K562 (cell line): ENCODE data around the gene LRRC8E. TPM values are rescaled to one million over a fixed set of nuclear protein-coding genes. Genes with fewer than 3 reads are reported as not detected.
A peak's percentile ranks its signal among the peaks of the same experiment; 100 is the strongest.

ENCODE experiments used
- ARID4B ChIP-seq: sonication (generic); formaldehyde crosslinking; IDR thresholded peaks from 2 replicates; pipeline ENCODE4 v1.8.0; 2022; ENCODE audit warnings: mild to moderate bottlenecking, missing genetic modification reagents
- CBX5 ChIP-seq: IDR thresholded peaks from 2 replicates; pipeline ENCODE4 v1.6.1; 2014; ENCODE audit warnings: low read depth, borderline replicate concordance
- CCNT2 ChIP-seq: IDR thresholded peaks from 2 replicates; pipeline ENCODE4 v1.6.1; 2011; ENCODE audit warnings: borderline replicate concordance, low read depth, mild to moderate bottlenecking, moderate library complexity, mixed read lengths, low read length; ENCODE audit not compliant: insufficient read length; ENCODE audit errors: extremely low read depth
- EHMT2 ChIP-seq: fragments of 450-650 bp; IDR thresholded peaks from 2 replicates; pipeline ENCODE4 v1.6.1; 2018; ENCODE audit warnings: antibody characterized with exemption
- ELK3 ChIP-seq: fragments of 450-650 bp; formaldehyde crosslinking; IDR thresholded peaks from 2 replicates; pipeline ENCODE4 v1.4.0; 2020; ENCODE audit warnings: mild to moderate bottlenecking
- ESRRA ChIP-seq: fragments of 450-650 bp; IDR thresholded peaks from 2 replicates; pipeline ENCODE4 v1.6.1; 2014; ENCODE audit warnings: low read depth, mild to moderate bottlenecking, moderate library complexity, borderline replicate concordance
- FOXA1 ChIP-seq: fragments of 450-650 bp; IDR thresholded peaks from 2 replicates; pipeline ENCODE4 v1.6.1; 2016; ENCODE audit warnings: mild to moderate bottlenecking, borderline replicate concordance
- KDM5B ChIP-seq: fragments of 200-600 bp; sonication (generic); IDR thresholded peaks from 2 replicates; pipeline ENCODE4 v1.6.1; 2012; ENCODE audit warnings: low read depth, mild to moderate bottlenecking, moderate library complexity, low read length, control low read depth, inconsistent platforms; ENCODE audit not compliant: insufficient replicate concordance
- NR2C2 ChIP-seq, 2 experiments: fragments of 200-800 bp in 1 of 2; sonication (Bioruptor generic) in 1 of 2; sonication (generic) in 1 of 2; formaldehyde crosslinking in 1 of 2; IDR thresholded peaks; 2 replicates each; pipeline versions ENCODE4 v1.6.1 to v1.8.0; 2016 to 2022; ENCODE audit warnings: mild to moderate bottlenecking in 1 of 2, missing compliant biosample characterization in 1 of 2, missing genetic modification characterization in 1 of 2, missing genetic modification reagents in 1 of 2
- STAT5A ChIP-seq: IDR thresholded peaks from 2 replicates; pipeline ENCODE4 v1.6.1; 2012; ENCODE audit warnings: low read length, inconsistent platforms, borderline replicate concordance
- ZNF3 ChIP-seq: fragments of 250-450 bp; sonication (Bioruptor Pico); IDR thresholded peaks from 2 replicates; pipeline ENCODE4 v1.5.0; 2021; ENCODE audit warnings: mild to moderate bottlenecking, moderate library complexity
- ZNF583 ChIP-seq: fragments of 250-450 bp; sonication (Bioruptor Pico); IDR thresholded peaks from 2 replicates; pipeline ENCODE4 v1.4.0; 2020
- ZNF740 ChIP-seq, 3 experiments: fragments of 200-800 bp in 1 of 3; sonication (Bioruptor generic) in 1 of 3; sonication (generic) in 1 of 3; formaldehyde crosslinking in 1 of 3; IDR thresholded peaks; 2 replicates each; pipeline versions ENCODE4 v1.6.1 to v1.8.0; 2016 to 2022; ENCODE audit warnings: mild to moderate bottlenecking in 2 of 3, missing compliant biosample characterization in 2 of 3, missing genetic modification characterization in 2 of 3, missing genetic modification reagents in 1 of 3
- ZSCAN29 ChIP-seq: fragments of 450-650 bp; IDR thresholded peaks from 2 replicates; pipeline ENCODE4 v1.6.1; 2017
- polyA plus RNA-seq, 8 experiments: library from polyadenylated mRNA; depleted of rRNA in 4 of 8; stranded (reverse) in 5 of 8; unstranded in 3 of 8; fragments of >200 nt; fragmentation: Nextera tagmentation in 2 of 8; fragmentation: Illumina TruSeq in 1 of 8; extraction: Ambion mirVana in 2 of 8; extraction: Trizol in 1 of 8; gene quantifications; 2 replicates each; pipeline versions ENCODE4 v1.2.1 to v1.2.3, GENCODE V29; 2011 to 2014; ENCODE audit warnings: inconsistent platforms in 1 of 8, missing spikeins in 1 of 8
- total RNA-seq, 7 experiments: library from RNA; depleted of rRNA in 6 of 7; stranded (reverse); fragments of >200 nt in 6 of 7; fragmentation: Illumina TruSeq in 2 of 7; extraction: Trizol in 2 of 7; gene quantifications; 2 replicates each; pipeline versions ENCODE4 v1.2.1 to v1.2.3, GENCODE V29; 2011 to 2021; ENCODE audit warnings: low replicate concordance in 1 of 7
- TF ChIP-seq, protein P1 (sequence below): sonication (generic); formaldehyde crosslinking; IDR thresholded peaks from 2 replicates; pipeline ENCODE4 v1.8.0; 2022; ENCODE audit warnings: mild to moderate bottlenecking, missing genetic modification reagents
- TF ChIP-seq, protein P2 (sequence below), 2 experiments: fragments of 450-650 bp; IDR thresholded peaks; 2 replicates each; pipeline ENCODE4 v1.6.1; 2016

Gene LRRC8E
- total and polyA plus RNA-seq, 9 of the 15 experiments (the other 6 are each of a cell fraction or from before 2014, with no cell fraction given): 0.08 to 5.7 (median 3.5) TPM; not detected in 1

GRCh38 chr19:7871437-7872305 lies 16.6 kb upstream of the LRRC8E start (continued):
- TF ChIP-seq, protein P1, sequence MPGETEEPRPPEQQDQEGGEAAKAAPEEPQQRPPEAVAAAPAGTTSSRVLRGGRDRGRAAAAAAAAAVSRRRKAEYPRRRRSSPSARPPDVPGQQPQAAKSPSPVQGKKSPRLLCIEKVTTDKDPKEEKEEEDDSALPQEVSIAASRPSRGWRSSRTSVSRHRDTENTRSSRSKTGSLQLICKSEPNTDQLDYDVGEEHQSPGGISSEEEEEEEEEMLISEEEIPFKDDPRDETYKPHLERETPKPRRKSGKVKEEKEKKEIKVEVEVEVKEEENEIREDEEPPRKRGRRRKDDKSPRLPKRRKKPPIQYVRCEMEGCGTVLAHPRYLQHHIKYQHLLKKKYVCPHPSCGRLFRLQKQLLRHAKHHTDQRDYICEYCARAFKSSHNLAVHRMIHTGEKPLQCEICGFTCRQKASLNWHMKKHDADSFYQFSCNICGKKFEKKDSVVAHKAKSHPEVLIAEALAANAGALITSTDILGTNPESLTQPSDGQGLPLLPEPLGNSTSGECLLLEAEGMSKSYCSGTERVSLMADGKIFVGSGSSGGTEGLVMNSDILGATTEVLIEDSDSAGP (CRISPR knock-in tag): no peak
- TF ChIP-seq CBX5 (no peak), EHMT2 (no peak), ESRRA (no peak), FOXA1 (no peak), ZNF740 (CRISPR knock-in tag; IDR thresholded peaks at IDR 0.05) (no peak), ZNF740 (tag; IDR thresholded peaks at IDR 0.05) (no peak), ZNF583 (CRISPR knock-in tag) (no peak), CCNT2 (peak; percentile 29), STAT5A (no peak), ZSCAN29 (no peak), ELK3 (no peak), ZNF3 (CRISPR knock-in tag) (no peak), KDM5B (no peak), ARID4B (CRISPR knock-in tag) (peak; percentile 91), NR2C2 (CRISPR knock-in tag; IDR thresholded peaks at IDR 0.05) (no peak), NR2C2 (tag; IDR thresholded peaks at IDR 0.05) (no peak)
- TF ChIP-seq, protein P2, sequence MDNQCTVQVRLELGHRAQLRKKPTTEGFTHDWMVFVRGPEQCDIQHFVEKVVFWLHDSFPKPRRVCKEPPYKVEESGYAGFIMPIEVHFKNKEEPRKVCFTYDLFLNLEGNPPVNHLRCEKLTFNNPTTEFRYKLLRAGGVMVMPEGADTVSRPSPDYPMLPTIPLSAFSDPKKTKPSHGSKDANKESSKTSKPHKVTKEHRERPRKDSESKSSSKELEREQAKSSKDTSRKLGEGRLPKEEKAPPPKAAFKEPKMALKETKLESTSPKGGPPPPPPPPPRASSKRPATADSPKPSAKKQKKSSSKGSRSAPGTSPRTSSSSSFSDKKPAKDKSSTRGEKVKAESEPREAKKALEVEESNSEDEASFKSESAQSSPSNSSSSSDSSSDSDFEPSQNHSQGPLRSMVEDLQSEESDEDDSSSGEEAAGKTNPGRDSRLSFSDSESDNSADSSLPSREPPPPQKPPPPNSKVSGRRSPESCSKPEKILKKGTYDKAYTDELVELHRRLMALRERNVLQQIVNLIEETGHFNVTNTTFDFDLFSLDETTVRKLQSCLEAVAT (IDR thresholded peaks at IDR 0.05): peak; percentile 72; a peak in 1 of 4 replicates
